ENCODE data around the gene ACSS3. TPM values are rescaled to one million over a fixed set of nuclear protein-coding genes. Genes with fewer than 3 reads are reported as not detected.

Gene ACSS3
- total and polyA plus RNA-seq, 2 donors (not counting 1 experiment from before 2014, with no cell fraction given): not detected

- POLR2A ChIA-PET: no interaction called here
Measured at GRCh38 chr12:81253360-81253759, 175.5 kb downstream of the ACSS3 start.

GRCh38 chr12:81255456-81255855 lies 177.6 kb downstream of the ACSS3 start:
- H3K9me3 ChIP-seq (ENCODE audit: control extremely low read depth in 1 of 3, control insufficient read depth in 2 of 3, insufficient read depth in 1 of 3, low read length in 2 of 3): no peaks in the 10 kb centered on the region
- Mint-ChIP-seq H3K27me3 (no peaks in the 10 kb centered on the region), H3K9me3 (ENCODE audit: insufficient read depth) (no peaks in the 10 kb centered on the region), H3K27ac (no peak overlapping the region), H3K4me1 (no peaks in the 10 kb centered on the region), H3K4me3 (no peak overlapping the region)
- no peaks in the 10 kb centered on the region for H3K79me2 ChIP-seq (ENCODE audit: control insufficient read depth, insufficient read depth, low read length)
- intact Hi-C loops (cut with micrococcal nuclease): no loop called here
- no peaks in the 10 kb centered on the region for H3K27me3 ChIP-seq (replicated peaks in 1 of 4; ENCODE audit: control extremely low read depth in 1 of 4, control insufficient read depth in 3 of 4, insufficient read depth in 4 of 4, low read length in 3 of 4)
- no peak overlapping the region for H3K4me3 ChIP-seq (ENCODE audit: control extremely low read depth in 1 of 5, extremely low read depth in 1 of 5, insufficient read depth in 1 of 5, low read depth in 2 of 5, low read length in 4 of 5)
- no peak for ATAC-seq (ENCODE audit: low read depth)
- CTCF ChIA-PET: no interaction called here
- H3K4me2 ChIP-seq (replicated peaks; ENCODE audit: low read depth, low read length, poor library complexity, severe bottlenecking): no peak overlapping the region
- no peak overlapping the region for H2AFZ ChIP-seq (ENCODE audit: insufficient read depth, low read depth, low read length, poor library complexity, severe bottlenecking)
- H3K36me3 ChIP-seq (replicated peaks in 1 of 2; ENCODE audit: control extremely low read depth in 1 of 2, control insufficient read depth in 1 of 2, extremely low read depth in 1 of 2, insufficient read depth in 2 of 2, low read length in 1 of 2): no peaks in the 10 kb centered on the region
- H3K27ac ChIP-seq (ENCODE audit: low read length in 2 of 2): no peak overlapping the region
- DNase-seq: no peak
- H3K9ac ChIP-seq (ENCODE audit: low read length): no peak overlapping the region
- TF ChIP-seq CTCF (IDR thresholded peaks at IDR 0.05) (no peak), EZH2 (IDR thresholded peaks at IDR 0.05; ENCODE audit: borderline replicate concordance, insufficient read depth, low read depth, low read length, poor library complexity, severe bottlenecking) (no peak)
- H3K4me1 ChIP-seq (ENCODE audit: control insufficient read depth in 2 of 2, insufficient read depth in 2 of 2, low read length in 2 of 2): no peaks in the 10 kb centered on the region
- POLR2A ChIA-PET: no interaction called here
- H4K20me1 ChIP-seq (ENCODE audit: control insufficient read depth, insufficient read depth, low read length, poor library complexity, severe bottlenecking): no peaks in the 10 kb centered on the region
- WGBS (ENCODE audit: insufficient coverage): 92% methylated on average over 7 of the region's 7 CpGs

More at GRCh38 chr12:81253360-81253759, 175.5 kb downstream of the ACSS3 start:
- no peak for DNase-seq
- no peak overlapping the region for H3K4me2 ChIP-seq (replicated peaks; ENCODE audit: low read depth, low read length, poor library complexity, severe bottlenecking)
- no peak overlapping the region for H2AFZ ChIP-seq (ENCODE audit: insufficient read depth, low read depth, low read length, poor library complexity, severe bottlenecking)
- H3K27ac ChIP-seq (ENCODE audit: low read length in 2 of 2): no peak overlapping the region
- no peaks in the 10 kb centered on the region for H3K27me3 ChIP-seq (replicated peaks in 1 of 4; ENCODE audit: control extremely low read depth in 1 of 4, control insufficient read depth in 3 of 4, insufficient read depth in 4 of 4, low read length in 3 of 4)
- H3K4me1 ChIP-seq (ENCODE audit: control insufficient read depth in 2 of 2, insufficient read depth in 2 of 2, low read length in 2 of 2): no peaks in the 10 kb centered on the region
- H3K9me3 Mint-ChIP-seq (ENCODE audit: insufficient read depth): no peaks in the 10 kb centered on the region
- WGBS (ENCODE audit: insufficient coverage): no CpG with 5 or more reads among the region's 3 CpGs
- no peak overlapping the region for H3K9ac ChIP-seq (ENCODE audit: low read length)
- no peaks in the 10 kb centered on the region for H4K20me1 ChIP-seq (ENCODE audit: control insufficient read depth, insufficient read depth, low read length, poor library complexity, severe bottlenecking)
- ATAC-seq (ENCODE audit: low read depth): no peak
- no peaks in the 10 kb centered on the region for H3K79me2 ChIP-seq (ENCODE audit: control insufficient read depth, insufficient read depth, low read length)
- H3K4me3 ChIP-seq (ENCODE audit: control extremely low read depth in 1 of 5, extremely low read depth in 1 of 5, insufficient read depth in 1 of 5, low read depth in 2 of 5, low read length in 4 of 5): no peak overlapping the region
- H3K4me1 Mint-ChIP-seq: no peaks in the 10 kb centered on the region
- CTCF ChIA-PET: no interaction called here
- H3K27me3 Mint-ChIP-seq: no peaks in the 10 kb centered on the region
- H3K36me3 ChIP-seq (replicated peaks in 1 of 2; ENCODE audit: control extremely low read depth in 1 of 2, control insufficient read depth in 1 of 2, extremely low read depth in 1 of 2, insufficient read depth in 2 of 2, low read length in 1 of 2): no peaks in the 10 kb centered on the region
- no peak for TF ChIP-seq EZH2 (IDR thresholded peaks at IDR 0.05; ENCODE audit: borderline replicate concordance, insufficient read depth, low read depth, low read length, poor library complexity, severe bottlenecking)
- no peak for TF ChIP-seq CTCF (IDR thresholded peaks at IDR 0.05)
- intact Hi-C loops (cut with micrococcal nuclease): no loop called here
- H3K9me3 ChIP-seq (ENCODE audit: control extremely low read depth in 1 of 3, control insufficient read depth in 2 of 3, insufficient read depth in 1 of 3, low read length in 2 of 3): no peaks in the 10 kb centered on the region
- H3K27ac Mint-ChIP-seq: no peak overlapping the region
- H3K4me3 Mint-ChIP-seq: no peak overlapping the region
